GM18508 (cell line): ENCODE measurements around the gene GPBP1L1.
"Not testable (repeated sequence)": the region's sequence is repeated elsewhere in the genome, so short reads cannot be mapped to it uniquely, and the experiment has no call there.

Experiments used
- ATAC-seq: cut with Tn5 transposase; IDR thresholded peaks from one replicate; pipeline ENCODE4 v1.9.1; 2021; ENCODE audit warnings: moderate number of reproducible peaks; ENCODE audit not compliant: insufficient read depth, unreplicated experiment

The GPBP1L1 gene

GRCh38 chr1:45604239-45604638 is 82.1 kb downstream of the GPBP1L1 start:
- ATAC-seq: no peak

GRCh38 chr1:45596765-45597164 is 89.6 kb downstream of the GPBP1L1 start:
- ATAC-seq: not testable (repeated sequence)

GRCh38 chr1:45594412-45594811 is 91.9 kb downstream of the GPBP1L1 start:
- ATAC-seq: no peak

- ATAC-seq: no peak
Measured at GRCh38 chr1:45589861-45590260, 96.5 kb downstream of the GPBP1L1 start.

GRCh38 chr1:45586769-45587168 is 99.6 kb downstream of the GPBP1L1 start:
- ATAC-seq: no peak

- no peak for ATAC-seq
Measured at GRCh38 chr1:45585496-45586075, 100.7 kb downstream of the GPBP1L1 start.

GRCh38 chr1:45585110-45585426 is 101.3 kb downstream of the GPBP1L1 start:
- no peak for ATAC-seq

- peak; percentile 7 for ATAC-seq
Measured at GRCh38 chr1:45584351-45585109, 101.8 kb downstream of the GPBP1L1 start.

- ATAC-seq: peak; percentile 5
Measured at GRCh38 chr1:45583666-45584350, 102.5 kb downstream of the GPBP1L1 start, which contains the start of gene NASP. TSS of gene NASP (plus strand) at chr1:45584041. CDS start at chr1:45584147, 106 bp downstream.

- peak; percentile 63 for ATAC-seq
Measured at GRCh38 chr1:45583264-45583665, 103.1 kb downstream of the GPBP1L1 start.
